HG03064 (cell line): ENCODE results near the gene GTF3C2.
"Not testable (repeated sequence)": the region's sequence is repeated elsewhere in the genome, so short reads cannot be mapped to it uniquely, and the experiment has no call there.

Experiments used
- ATAC-seq: cut with Tn5 transposase; IDR thresholded peaks from one replicate; pipeline ENCODE4 v1.9.1; 2021; ENCODE audit warnings: low read depth; ENCODE audit not compliant: unreplicated experiment

Gene GTF3C2

GRCh38 chr2:27303093-27304025 lies 53.2 kb downstream of the GTF3C2 start:
- ATAC-seq: no peak

- ATAC-seq: not testable (repeated sequence)
Observed at GRCh38 chr2:27300606-27301005, 56.0 kb downstream of the GTF3C2 start.

- no peak for ATAC-seq
Observed at GRCh38 chr2:27298391-27299080, 58.0 kb downstream of the GTF3C2 start.

GRCh38 chr2:27297195-27297594 lies 59.4 kb downstream of the GTF3C2 start:
- no peak for ATAC-seq

- ATAC-seq: no peak
Observed at GRCh38 chr2:27296481-27296880, 60.1 kb downstream of the GTF3C2 start.

GRCh38 chr2:27294928-27295327 lies 61.6 kb downstream of the GTF3C2 start:
- no peak for ATAC-seq

GRCh38 chr2:27291865-27292264 lies 64.7 kb downstream of the GTF3C2 start:
- no peak for ATAC-seq

- no peak for ATAC-seq
Observed at GRCh38 chr2:27290549-27290948, 66.0 kb downstream of the GTF3C2 start.

- no peak for ATAC-seq
Observed at GRCh38 chr2:27288610-27289009, 68.0 kb downstream of the GTF3C2 start.

GRCh38 chr2:27285481-27285880 lies 71.1 kb downstream of the GTF3C2 start:
- ATAC-seq: no peak

- no peak for ATAC-seq
Observed at GRCh38 chr2:27284996-27285395, 71.6 kb downstream of the GTF3C2 start.

GRCh38 chr2:27282892-27283291 lies 73.7 kb downstream of the GTF3C2 start:
- ATAC-seq: no peak

GRCh38 chr2:27281855-27282559 lies 74.6 kb downstream of the GTF3C2 start, which contains the start of gene TRIM54:
Gene TRIM54, plus strand, starts transcription at chr2:27282429. Its CDS starts 303 bp downstream, at chr2:27282732.
- no peak for ATAC-seq

- no peak for ATAC-seq
Observed at GRCh38 chr2:27281442-27281841, 75.1 kb downstream of the GTF3C2 start.

- ATAC-seq: no peak
Observed at GRCh38 chr2:27280826-27281225, 75.7 kb downstream of the GTF3C2 start.

- no peak for ATAC-seq
Observed at GRCh38 chr2:27278010-27278409, 78.6 kb downstream of the GTF3C2 start.
